ENCODE measurements around the gene SERTAD1.
A peak's percentile ranks its signal among the peaks of the same experiment; 100 is the strongest.
"Not testable (repeated sequence)": the region's sequence is repeated elsewhere in the genome, so short reads cannot be mapped to it uniquely, and the experiment has no call there.

SERTAD1 gene

DNA sequence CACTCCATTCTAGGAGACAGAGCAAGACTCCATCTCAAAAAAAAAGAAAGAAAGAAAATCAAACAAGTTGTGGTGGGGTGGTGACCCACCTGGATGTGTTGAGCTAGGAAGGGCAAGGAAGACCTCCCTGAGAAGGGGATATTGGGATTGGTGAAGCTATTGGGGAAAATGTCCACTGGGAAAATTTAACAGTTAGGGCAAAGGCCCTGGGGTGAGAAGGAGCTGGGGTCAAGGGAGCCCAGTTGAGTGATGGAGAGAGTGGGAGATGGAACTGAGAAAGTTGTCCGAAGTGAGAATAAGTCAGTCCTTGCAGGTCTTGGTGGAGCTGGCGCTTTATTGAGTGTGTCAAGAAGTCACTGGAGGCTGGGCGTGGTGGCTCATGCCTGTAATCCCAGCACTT, 12.5 kb upstream of the SERTAD1 start:
- POLR2A ChIA-PET, result interaction anchor here (1.1 kb wide), 1 partner anchor 28 kb away, joined by 9 read pairs; the partner anchor contains the start of gene BLVRB

DNA sequence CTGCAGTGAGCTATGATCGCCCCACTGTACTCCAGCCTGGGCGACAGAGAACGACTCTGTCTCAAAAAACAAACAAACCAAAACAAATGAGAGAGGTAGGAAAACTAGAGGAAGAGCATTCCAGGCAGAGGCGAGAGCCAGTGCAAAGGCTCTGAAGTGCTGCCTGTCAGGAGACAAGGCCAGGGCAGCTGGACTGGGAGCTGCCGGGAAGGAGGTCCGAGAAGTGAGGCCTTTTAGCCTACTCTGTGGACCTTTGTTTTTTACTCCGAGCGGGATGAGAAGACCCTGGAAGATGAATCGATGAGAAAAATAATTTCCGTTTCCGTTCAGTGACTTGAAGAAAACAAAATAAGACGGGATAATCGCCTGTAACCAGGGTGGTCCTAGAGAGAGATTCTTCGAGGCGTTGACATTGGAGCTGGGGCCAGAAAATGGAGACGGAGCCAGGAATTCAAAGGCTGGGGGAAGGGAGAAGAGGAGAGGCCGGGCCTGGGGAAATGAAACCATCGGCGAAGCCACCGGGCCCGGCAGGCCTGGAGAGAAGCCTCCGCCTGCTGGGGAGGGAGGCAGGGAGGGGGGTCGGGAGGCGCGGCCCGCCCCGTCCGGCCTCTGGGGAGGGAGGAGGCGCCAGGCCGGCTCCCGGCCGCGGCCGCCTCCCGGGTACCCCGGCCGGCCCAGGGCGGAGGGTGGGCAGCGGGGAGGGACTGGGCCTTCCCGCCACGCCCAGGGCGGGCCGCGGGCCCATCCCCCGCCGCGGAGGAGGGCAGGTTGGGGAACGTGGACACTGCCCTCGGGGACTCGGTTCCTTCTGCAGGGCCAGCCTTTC, 7.8 kb upstream of the SERTAD1 start:
- DNase-seq (ENCODE audit: extremely low spot score), result peak; percentile 84
- CTCF ChIA-PET, result interaction anchor here (0.8 to 2.7 kb wide), 6 partner anchors 10 to 201 kb away, joined by 3 to 15 read pairs (median 6); no protein-coding TSS in a partner anchor
- POLR2A ChIA-PET, result interaction anchor here (1.0 kb wide), 1 partner anchor 9 kb away, joined by 3 read pairs; no protein-coding TSS in a partner anchor
- TF ChIP-seq, protein P1, sequence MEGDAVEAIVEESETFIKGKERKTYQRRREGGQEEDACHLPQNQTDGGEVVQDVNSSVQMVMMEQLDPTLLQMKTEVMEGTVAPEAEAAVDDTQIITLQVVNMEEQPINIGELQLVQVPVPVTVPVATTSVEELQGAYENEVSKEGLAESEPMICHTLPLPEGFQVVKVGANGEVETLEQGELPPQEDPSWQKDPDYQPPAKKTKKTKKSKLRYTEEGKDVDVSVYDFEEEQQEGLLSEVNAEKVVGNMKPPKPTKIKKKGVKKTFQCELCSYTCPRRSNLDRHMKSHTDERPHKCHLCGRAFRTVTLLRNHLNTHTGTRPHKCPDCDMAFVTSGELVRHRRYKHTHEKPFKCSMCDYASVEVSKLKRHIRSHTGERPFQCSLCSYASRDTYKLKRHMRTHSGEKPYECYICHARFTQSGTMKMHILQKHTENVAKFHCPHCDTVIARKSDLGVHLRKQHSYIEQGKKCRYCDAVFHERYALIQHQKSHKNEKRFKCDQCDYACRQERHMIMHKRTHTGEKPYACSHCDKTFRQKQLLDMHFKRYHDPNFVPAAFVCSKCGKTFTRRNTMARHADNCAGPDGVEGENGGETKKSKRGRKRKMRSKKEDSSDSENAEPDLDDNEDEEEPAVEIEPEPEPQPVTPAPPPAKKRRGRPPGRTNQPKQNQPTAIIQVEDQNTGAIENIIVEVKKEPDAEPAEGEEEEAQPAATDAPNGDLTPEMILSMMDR (IDR thresholded peaks at IDR 0.05; ENCODE audit: control extremely low read depth, extremely low read depth, low read depth, missing control alignments), result no peak

More for the DNA sequence above, 12.5 kb upstream of the SERTAD1 start:
- no peak for DNase-seq (ENCODE audit: extremely low spot score)
- CTCF ChIA-PET, result interaction anchor here (1.7 to 2.1 kb wide), 3 partner anchors 12 to 26 kb away, joined by 6 to 9 read pairs (median 8); partner anchors contain the start of gene SERTAD1
- TF ChIP-seq, protein P1 (IDR thresholded peaks at IDR 0.05; ENCODE audit: control extremely low read depth, extremely low read depth, low read depth, missing control alignments), result no peak

DNA sequence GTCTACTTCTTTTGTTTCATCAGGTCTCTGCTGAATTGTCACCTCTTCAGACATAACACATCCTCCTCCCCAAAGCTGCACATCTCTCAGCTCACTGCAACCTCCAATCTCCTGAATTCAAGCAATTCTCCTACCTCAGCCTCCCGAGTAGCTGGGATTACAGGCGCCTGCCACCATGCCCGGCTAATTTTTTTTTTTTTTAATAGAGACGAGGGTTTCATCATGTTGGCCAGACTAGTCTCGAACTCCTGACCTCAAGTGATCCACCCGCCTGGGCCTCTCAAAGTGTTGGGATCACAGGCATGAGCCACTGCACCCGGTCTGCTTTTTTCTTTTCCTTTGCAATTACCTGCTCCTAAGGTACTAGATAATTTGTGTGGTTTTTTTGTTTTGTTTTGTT, 7.0 kb upstream of the SERTAD1 start:
- not testable (repeated sequence) for DNase-seq (ENCODE audit: extremely low spot score)
- CTCF ChIA-PET, result interaction anchor here (0.8 to 2.0 kb wide), 5 partner anchors 12 to 202 kb away, joined by 3 to 7 read pairs (median 3); no protein-coding TSS in a partner anchor
- POLR2A ChIA-PET, result interaction anchor here (1.1 kb wide), 1 partner anchor 12 kb away, joined by 6 read pairs; no protein-coding TSS in a partner anchor

DNA sequence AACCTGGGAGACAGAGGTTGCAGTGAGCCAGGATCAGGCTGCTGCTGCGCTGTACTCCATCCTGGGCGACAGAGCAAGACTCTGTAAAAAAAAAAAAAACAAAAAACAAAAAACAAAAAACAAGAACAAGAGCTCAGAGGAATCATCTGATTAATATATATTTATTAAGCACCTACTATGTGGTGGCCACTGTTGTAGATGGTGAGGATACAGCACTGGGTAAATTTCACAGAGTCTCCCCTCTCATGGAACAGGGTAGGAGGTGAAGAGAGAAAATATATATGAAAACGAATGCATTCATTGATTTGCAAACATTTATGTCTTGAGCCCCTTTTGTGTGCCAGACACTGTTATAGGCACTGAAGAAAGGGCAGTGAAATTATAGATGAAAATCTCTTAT, 5.9 kb upstream of the SERTAD1 start:
- ChIA-PET CTCF (interaction anchor here (1.1 kb wide), 2 partner anchors 11 to 33 kb away, joined by 3 read pairs; partner anchors contain the start of gene BLVRB), POLR2A (interaction anchor here (1.1 kb wide), 1 partner anchor 11 kb away, joined by 6 read pairs; no protein-coding TSS in a partner anchor)
- TF ChIP-seq, protein P1 (IDR thresholded peaks at IDR 0.05; ENCODE audit: control extremely low read depth, extremely low read depth, low read depth, missing control alignments), result no peak
- DNase-seq (ENCODE audit: extremely low spot score), result no peak

DNA sequence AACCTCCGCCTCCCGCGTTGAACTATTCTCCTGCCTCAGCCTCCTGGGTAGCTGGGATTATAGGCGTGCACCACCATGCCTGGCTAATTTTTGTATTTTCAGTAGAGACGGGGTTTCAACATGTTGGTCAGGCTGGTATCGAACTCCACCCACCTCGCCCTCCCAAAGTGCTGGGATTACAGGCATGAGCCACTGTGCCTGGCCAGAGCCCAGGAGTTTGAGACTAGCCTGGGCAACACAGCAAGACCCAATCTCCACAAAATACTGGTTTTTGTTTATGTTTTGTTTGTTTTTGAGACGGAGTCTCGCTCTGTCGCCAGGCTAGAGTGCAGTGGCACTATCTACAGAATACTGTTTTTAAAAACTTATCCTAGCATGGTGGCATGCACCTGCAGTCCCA, 4.5 kb upstream of the SERTAD1 start:
- POLR2A ChIA-PET; DNase-seq (ENCODE audit: extremely low spot score): not testable (repeated sequence)
- CTCF ChIA-PET, result interaction anchor here (1.3 kb wide), 1 partner anchor 9 kb away, joined by 5 read pairs; no protein-coding TSS in a partner anchor

DNA sequence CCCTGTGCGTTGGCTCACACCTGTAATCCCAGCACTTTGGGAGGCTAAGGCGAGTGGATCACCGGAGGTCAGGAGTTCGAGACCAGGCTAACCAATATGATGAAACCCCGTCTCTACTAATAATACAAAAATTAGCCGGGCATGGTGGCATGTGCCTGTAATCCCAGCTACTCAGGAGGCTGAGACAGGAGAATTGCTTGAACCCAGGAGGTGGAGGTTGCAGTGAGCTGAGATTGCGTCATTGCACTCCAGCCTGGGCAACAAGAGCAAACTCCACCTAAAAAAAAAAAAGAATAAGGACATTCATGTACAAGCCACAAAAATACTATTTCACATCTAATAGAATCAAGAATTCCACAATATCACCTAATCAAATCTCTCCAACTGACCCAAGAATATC, 2.4 kb upstream of the SERTAD1 start:
- POLR2A ChIA-PET; DNase-seq (ENCODE audit: extremely low spot score): not testable (repeated sequence)
- CTCF ChIA-PET, result interaction anchor here (4.1 kb wide), 1 partner anchor 14 kb away, joined by 27 read pairs; no protein-coding TSS in a partner anchor

DNA sequence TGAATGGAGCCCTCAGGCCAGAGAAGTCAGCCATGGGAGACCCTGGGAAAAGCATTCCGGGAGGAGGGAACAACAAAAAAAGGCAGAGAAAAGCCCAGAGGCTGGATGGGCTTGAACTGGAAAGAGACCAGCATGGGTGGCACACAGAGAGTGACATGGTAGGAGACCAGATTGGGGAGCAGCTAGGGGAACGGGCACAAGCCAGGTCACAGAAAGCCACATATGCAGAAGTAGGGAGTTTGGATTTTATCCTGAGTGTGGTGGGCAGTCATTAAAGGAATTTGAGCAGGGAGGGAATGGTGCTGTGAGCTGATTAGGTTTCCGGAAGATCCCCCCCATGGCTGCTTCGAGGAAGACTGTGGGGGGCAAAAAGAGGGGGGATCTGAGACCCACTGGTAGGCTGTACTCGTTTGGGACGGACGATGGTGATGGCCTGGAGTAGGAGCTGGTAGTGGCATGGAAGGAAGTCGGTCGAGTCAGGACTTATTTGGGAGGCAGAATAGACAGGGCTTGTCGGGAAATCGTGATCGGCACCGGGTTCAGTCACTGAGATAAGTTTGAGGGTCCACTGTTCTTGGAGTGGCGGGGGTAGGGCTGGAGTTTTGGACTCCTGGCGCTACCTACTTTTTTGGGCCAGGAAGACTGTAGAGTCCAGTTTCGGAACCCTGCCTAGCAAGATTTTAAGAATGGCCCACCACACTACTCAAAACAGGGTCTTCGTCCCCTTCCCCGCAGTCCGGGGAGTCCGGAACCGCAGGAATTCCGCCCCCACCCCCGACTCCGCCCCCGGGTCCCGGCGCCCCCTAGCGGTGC, 949 bp downstream of the SERTAD1 start:
- CTCF ChIA-PET, result interaction anchor here (0.8 to 6.3 kb wide), 9 partner anchors 9 to 178 kb away, joined by 3 to 42 read pairs (median 4); partner anchors contain the start of genes BLVRB, PRX and SPTBN4
- POLR2A ChIA-PET, result interaction anchor here (0.6 to 1.1 kb wide), 3 partner anchors 9 to 38 kb away, joined by 3 to 7 read pairs (median 3); no protein-coding TSS in a partner anchor
- DNase-seq (ENCODE audit: extremely low spot score), result no peak

More for the DNA sequence above, 949 bp downstream of the SERTAD1 start:
- TF ChIP-seq, protein P1 (IDR thresholded peaks at IDR 0.05; ENCODE audit: control extremely low read depth, extremely low read depth, low read depth, missing control alignments), result no peak
